Epithelial cell of esophagus (primary cell): ENCODE data around the gene HSPA12A.

Experiments used
- DNase-seq: peaks from one replicate; pipeline ENCODE4 v3.0.0; 2010; ENCODE audit warnings: low read depth
- H3K4me3 ChIP-seq: 2 replicates; pipeline ENCODE4 v1.5.1; 2011; ENCODE audit warnings: mild to moderate bottlenecking, low read length, control low read depth
- TF ChIP-seq, protein P1 (sequence below): IDR thresholded peaks from 2 replicates; pipeline ENCODE4 v1.5.1; 2011; ENCODE audit warnings: low read depth, mild to moderate bottlenecking, low read length, control low read depth, inconsistent platforms; ENCODE audit not compliant: insufficient read depth; ENCODE audit errors: missing control alignments

HSPA12A gene

GRCh38 chr10:116769791-116770190 lies 27.4 kb upstream of the HSPA12A start:
- no peak overlapping the region for H3K4me3 ChIP-seq
- TF ChIP-seq, protein P1, sequence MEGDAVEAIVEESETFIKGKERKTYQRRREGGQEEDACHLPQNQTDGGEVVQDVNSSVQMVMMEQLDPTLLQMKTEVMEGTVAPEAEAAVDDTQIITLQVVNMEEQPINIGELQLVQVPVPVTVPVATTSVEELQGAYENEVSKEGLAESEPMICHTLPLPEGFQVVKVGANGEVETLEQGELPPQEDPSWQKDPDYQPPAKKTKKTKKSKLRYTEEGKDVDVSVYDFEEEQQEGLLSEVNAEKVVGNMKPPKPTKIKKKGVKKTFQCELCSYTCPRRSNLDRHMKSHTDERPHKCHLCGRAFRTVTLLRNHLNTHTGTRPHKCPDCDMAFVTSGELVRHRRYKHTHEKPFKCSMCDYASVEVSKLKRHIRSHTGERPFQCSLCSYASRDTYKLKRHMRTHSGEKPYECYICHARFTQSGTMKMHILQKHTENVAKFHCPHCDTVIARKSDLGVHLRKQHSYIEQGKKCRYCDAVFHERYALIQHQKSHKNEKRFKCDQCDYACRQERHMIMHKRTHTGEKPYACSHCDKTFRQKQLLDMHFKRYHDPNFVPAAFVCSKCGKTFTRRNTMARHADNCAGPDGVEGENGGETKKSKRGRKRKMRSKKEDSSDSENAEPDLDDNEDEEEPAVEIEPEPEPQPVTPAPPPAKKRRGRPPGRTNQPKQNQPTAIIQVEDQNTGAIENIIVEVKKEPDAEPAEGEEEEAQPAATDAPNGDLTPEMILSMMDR = no peak
- peak; percentile 39 for DNase-seq

- TF ChIP-seq, protein P1 = no peak
- H3K4me3 ChIP-seq = no peak overlapping the region
- DNase-seq = no peak
Measured at GRCh38 chr10:116769368-116769767, 27.0 kb upstream of the HSPA12A start.

- no peak overlapping the region for H3K4me3 ChIP-seq
- TF ChIP-seq, protein P1 = no peak
- peak; percentile 30 for DNase-seq
Measured at GRCh38 chr10:116768786-116769185, 26.4 kb upstream of the HSPA12A start.

DNA sequence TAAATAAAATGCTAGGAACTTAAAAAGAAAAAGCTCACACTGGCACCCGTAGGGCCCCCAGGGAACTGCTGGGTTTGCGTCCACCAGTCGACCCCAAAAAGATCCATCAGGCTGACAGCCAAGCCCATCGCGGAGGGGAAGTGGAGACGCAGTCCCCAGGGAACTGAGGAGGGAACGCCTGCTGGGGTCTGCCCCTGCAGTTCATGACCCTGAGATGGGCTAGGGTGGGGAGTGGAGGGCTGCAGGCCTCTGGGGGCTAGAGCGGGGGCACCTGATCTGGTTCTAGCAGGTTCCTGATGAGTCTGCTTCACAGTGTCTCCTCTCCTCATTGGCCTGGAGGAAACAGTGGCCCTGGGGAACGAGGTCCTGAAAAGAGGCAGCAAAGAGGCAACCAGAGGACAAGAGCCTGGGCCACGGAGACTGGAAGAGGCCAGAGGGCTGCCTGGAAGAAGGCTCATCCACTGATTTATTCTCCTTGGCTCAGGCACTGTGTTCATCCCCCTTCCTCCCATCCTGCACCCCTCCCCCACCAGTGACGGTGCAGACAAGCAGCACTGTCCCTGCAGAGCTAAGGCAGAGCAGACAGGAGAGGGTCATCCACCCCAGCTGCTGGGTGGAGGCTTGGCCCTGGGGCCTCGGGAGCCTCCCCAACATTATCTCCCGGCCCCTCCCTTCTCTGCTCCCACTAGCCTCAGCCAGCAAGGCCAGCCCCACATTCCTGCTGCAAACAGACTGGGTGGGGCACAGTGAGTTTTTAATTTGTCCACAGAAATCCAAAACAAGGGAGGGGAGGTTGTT lies 24.7 kb upstream of the HSPA12A start:
- H3K4me3 ChIP-seq = no peak overlapping the region
- DNase-seq = no peak
- TF ChIP-seq, protein P1 = no peak

DNA sequence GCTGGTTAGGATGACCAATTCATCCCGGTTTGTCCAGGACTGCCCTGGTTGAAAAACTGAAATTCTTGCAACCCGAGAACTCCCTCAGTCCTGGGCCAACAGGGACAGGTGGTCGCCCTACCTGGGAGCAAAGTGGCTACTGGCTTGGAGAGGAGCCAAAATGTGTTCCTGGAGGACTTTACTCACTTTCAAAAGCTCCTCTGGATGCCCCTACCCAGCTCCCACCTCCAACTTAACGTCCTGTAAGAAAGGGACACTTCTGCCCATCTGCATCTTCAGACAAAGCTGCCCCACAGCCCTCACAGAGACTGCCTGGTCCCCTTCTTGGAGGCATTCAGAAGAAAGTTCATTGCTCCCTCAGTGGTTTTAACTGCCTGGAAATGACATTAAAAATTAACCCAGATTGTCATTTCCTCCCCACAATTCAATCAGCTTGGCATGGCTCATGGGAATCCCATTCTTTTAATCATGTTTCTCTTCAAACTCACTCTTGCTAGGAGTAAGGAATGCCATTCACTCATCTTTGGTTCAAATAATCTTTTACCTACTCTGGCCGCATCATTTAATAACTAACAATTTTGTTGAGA lies 24.0 kb upstream of the HSPA12A start:
- no peak overlapping the region for H3K4me3 ChIP-seq
- DNase-seq = no peak
- TF ChIP-seq, protein P1 = no peak

DNA sequence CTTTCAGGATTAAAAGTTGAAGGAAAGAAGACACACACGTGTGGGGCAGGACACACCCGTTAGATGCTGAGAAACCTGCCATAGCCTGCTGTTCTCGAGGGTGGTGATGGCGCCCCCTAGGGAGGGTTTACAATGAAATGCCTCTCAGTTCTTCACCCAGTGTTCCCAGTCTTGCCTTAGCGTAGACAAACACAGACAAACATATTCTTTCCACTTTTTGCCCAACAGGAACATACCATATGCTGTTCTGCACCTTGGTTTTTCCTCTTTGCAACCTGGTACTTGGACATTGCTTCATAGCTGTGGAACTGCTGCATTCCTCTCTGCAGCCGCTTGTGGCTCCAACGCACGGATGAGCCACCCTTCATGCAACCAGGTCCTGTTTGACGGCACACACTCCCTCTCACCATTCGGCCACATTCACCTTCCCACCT lies 23.3 kb upstream of the HSPA12A start:
- DNase-seq = peak; percentile 30
- no peak overlapping the region for H3K4me3 ChIP-seq
- TF ChIP-seq, protein P1 = no peak
